ENCODE measurements around the gene ERC2.

GRCh38 chr3:55774856-55775255, 693.4 kb downstream of the ERC2 start:
- TF ChIP-seq CTCF (conservative IDR thresholded peaks at IDR 0.05; ENCODE audit: low read length) (no peak), EZH2phosphoT487 (IDR thresholded peaks at IDR 0.05; ENCODE audit: borderline replicate concordance, low read depth, low read length) (no peak)

Measured in OCI-LY7 (cell line).